HG02870 (cell line): ENCODE results near the gene BANF1.
A peak's percentile ranks its signal among the peaks of the same experiment; 100 is the strongest.

Experiments
- ATAC-seq: cut with Tn5 transposase; IDR thresholded peaks from one replicate; pipeline ENCODE4 v1.9.1; 2021; ENCODE audit warnings: mild to moderate bottlenecking, moderate library complexity; ENCODE audit not compliant: unreplicated experiment

The BANF1 gene

GRCh38 chr11:66036334-66036710 lies 34.0 kb downstream of the BANF1 start:
- ATAC-seq: no peak

- ATAC-seq: no peak
These were observed 35.0 kb downstream of the BANF1 start for GRCh38 chr11:66037327-66037726.

GRCh38 chr11:66039765-66040164 lies 37.5 kb downstream of the BANF1 start:
- ATAC-seq: no peak

- no peak for ATAC-seq
These were observed 40.1 kb downstream of the BANF1 start for GRCh38 chr11:66042227-66042995.

- no peak for ATAC-seq
These were observed 40.9 kb downstream of the BANF1 start for GRCh38 chr11:66042996-66043906.

- no peak for ATAC-seq
These were observed 42.5 kb downstream of the BANF1 start for GRCh38 chr11:66044757-66045156.

- no peak for ATAC-seq
These were observed 42.9 kb downstream of the BANF1 start for GRCh38 chr11:66045177-66045639.

GRCh38 chr11:66046901-66047300 lies 44.6 kb downstream of the BANF1 start:
- no peak for ATAC-seq

GRCh38 chr11:66047541-66048365 lies 45.5 kb downstream of the BANF1 start:
- ATAC-seq: no peak

GRCh38 chr11:66048547-66049323 lies 46.4 kb downstream of the BANF1 start, which contains the start of gene GAL3ST3:
Gene GAL3ST3, minus strand, starts transcription at chr11:66049161. Its CDS starts 3,746 bp downstream, at chr11:66045415.
- no peak for ATAC-seq

- ATAC-seq: no peak
These were observed 48.4 kb downstream of the BANF1 start for GRCh38 chr11:66050581-66051231.

- no peak for ATAC-seq
These were observed 49.1 kb downstream of the BANF1 start for GRCh38 chr11:66051371-66051765.

GRCh38 chr11:66051766-66052663 lies 49.7 kb downstream of the BANF1 start, which contains the start of gene SF3B2:
Gene SF3B2, plus strand, starts transcription at chr11:66052364. Its CDS starts 21 bp downstream, at chr11:66052385.
- ATAC-seq: peak; percentile 95

- ATAC-seq: no peak
These were observed 50.3 kb downstream of the BANF1 start for GRCh38 chr11:66052664-66052982.
